ENCODE measurements around the gene SOX4.

SOX4 gene

DNA sequence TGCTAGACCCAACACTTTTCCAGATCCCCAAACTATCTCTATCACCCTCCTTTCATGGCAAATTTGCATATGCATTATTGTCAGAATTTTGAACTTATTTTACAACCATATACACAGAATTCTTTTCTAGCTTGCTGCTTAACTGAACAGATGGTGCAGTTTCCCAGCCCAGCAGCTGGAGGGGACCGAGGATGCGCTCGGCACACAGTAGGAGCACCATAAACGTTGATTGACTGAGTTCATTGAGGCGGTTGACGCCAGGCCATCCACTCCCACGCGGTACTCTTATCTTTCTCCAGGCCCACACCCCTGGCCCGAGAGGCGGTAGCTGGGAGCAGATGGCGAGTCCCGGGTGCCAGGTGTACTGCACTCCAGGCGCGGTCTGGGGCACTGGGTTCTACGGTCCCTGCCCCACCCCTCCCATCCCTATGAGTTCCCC, 6.8 kb upstream of the SOX4 start:
- H3K4me3 ChIP-seq (ENCODE audit: low read depth, low read length): peak overlapping the region; percentile 77
- no peak for DNase-seq
- in situ Hi-C loops (cut with HindIII; ENCODE audit: low pct_ligation_motif_present, low sequenced_read_pairs): no loop called here
- TF ChIP-seq, protein P1, sequence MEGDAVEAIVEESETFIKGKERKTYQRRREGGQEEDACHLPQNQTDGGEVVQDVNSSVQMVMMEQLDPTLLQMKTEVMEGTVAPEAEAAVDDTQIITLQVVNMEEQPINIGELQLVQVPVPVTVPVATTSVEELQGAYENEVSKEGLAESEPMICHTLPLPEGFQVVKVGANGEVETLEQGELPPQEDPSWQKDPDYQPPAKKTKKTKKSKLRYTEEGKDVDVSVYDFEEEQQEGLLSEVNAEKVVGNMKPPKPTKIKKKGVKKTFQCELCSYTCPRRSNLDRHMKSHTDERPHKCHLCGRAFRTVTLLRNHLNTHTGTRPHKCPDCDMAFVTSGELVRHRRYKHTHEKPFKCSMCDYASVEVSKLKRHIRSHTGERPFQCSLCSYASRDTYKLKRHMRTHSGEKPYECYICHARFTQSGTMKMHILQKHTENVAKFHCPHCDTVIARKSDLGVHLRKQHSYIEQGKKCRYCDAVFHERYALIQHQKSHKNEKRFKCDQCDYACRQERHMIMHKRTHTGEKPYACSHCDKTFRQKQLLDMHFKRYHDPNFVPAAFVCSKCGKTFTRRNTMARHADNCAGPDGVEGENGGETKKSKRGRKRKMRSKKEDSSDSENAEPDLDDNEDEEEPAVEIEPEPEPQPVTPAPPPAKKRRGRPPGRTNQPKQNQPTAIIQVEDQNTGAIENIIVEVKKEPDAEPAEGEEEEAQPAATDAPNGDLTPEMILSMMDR (IDR thresholded peaks at IDR 0.05; ENCODE audit: low read depth, low read length, missing control alignments): no peak
- H3K36me3 ChIP-seq (replicated peaks): no peaks in the 10 kb centered on the region
- H3K27ac ChIP-seq: no peak overlapping the region
- no peaks in the 10 kb centered on the region for H3K27me3 ChIP-seq (replicated peaks)

DNA sequence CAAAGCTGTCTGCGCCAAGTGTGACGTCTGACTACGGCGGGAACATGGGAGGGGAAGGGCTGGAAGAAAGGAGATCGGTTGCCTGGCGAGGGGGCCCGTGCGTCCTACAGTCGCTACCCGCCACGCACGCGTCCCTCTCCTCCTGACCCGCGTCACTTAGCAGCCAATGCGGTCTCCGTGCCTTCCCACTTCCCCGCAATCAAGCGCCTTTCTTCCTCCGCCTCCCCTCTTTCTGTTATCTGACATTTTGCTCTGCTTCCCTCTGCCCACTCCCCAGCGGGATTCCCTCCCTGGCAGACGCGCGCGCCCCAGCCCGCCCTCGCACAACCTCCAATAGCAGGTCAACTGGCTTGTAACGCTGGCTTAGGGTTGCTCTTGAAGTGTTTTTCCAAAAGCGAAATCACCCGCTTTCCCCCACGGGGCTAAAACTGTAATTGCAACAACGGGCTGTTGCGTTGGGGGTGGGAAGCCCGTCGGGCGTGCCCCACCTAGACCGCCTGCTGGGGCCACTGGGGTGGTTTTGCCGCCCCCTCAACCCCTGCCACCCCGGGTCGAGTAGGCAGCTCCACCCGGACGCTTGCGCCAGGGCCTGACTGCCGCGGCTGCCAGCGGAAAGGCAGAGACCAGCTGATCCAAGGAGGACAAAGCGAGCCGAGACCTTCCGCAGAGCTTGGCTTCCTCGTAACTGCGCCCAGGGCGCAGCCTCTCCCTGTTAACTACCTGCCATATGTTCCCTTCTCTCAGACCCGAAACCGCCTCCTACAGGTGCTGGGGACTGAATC, 6.2 kb upstream of the SOX4 start:
- Histone ChIP-seq H3K4me3 (ENCODE audit: low read depth, low read length) (peak overlapping the region; percentile 77), H3K27ac (peak overlapping the region; percentile 81), H3K27me3 (replicated peaks) (no peaks in the 10 kb centered on the region), H3K36me3 (replicated peaks) (no peaks in the 10 kb centered on the region)
- TF ChIP-seq, protein P1 (IDR thresholded peaks at IDR 0.05; ENCODE audit: low read depth, low read length, missing control alignments): peak; percentile 47
- peak; percentile 49 for DNase-seq
- in situ Hi-C loops (cut with HindIII; ENCODE audit: low pct_ligation_motif_present, low sequenced_read_pairs): no loop called here

- Histone ChIP-seq H3K4me3 (ENCODE audit: low read depth, low read length) (peak overlapping the region; percentile 77), H3K27me3 (replicated peaks) (no peaks in the 10 kb centered on the region), H3K36me3 (replicated peaks) (no peaks in the 10 kb centered on the region), H3K27ac (peak overlapping the region; percentile 81)
- DNase-seq: no peak
- TF ChIP-seq, protein P1 (IDR thresholded peaks at IDR 0.05; ENCODE audit: low read depth, low read length, missing control alignments): no peak
- in situ Hi-C loops (cut with HindIII; ENCODE audit: low pct_ligation_motif_present, low sequenced_read_pairs): no loop called here
Measured at GRCh38 chr6:21587961-21588480, 5.5 kb upstream of the SOX4 start.

GRCh38 chr6:21588481-21589351, 4.8 kb upstream of the SOX4 start:
- TF ChIP-seq, protein P1 (IDR thresholded peaks at IDR 0.05; ENCODE audit: low read depth, low read length, missing control alignments): no peak
- H3K27ac ChIP-seq: peak overlapping the region; percentile 81
- no peaks in the 10 kb centered on the region for H3K36me3 ChIP-seq (replicated peaks)
- peak; percentile 72 for DNase-seq
- no peaks in the 10 kb centered on the region for H3K27me3 ChIP-seq (replicated peaks)
- peak overlapping the region; percentile 77 for H3K4me3 ChIP-seq (ENCODE audit: low read depth, low read length)
- in situ Hi-C loops (cut with HindIII; ENCODE audit: low pct_ligation_motif_present, low sequenced_read_pairs): no loop called here

DNA sequence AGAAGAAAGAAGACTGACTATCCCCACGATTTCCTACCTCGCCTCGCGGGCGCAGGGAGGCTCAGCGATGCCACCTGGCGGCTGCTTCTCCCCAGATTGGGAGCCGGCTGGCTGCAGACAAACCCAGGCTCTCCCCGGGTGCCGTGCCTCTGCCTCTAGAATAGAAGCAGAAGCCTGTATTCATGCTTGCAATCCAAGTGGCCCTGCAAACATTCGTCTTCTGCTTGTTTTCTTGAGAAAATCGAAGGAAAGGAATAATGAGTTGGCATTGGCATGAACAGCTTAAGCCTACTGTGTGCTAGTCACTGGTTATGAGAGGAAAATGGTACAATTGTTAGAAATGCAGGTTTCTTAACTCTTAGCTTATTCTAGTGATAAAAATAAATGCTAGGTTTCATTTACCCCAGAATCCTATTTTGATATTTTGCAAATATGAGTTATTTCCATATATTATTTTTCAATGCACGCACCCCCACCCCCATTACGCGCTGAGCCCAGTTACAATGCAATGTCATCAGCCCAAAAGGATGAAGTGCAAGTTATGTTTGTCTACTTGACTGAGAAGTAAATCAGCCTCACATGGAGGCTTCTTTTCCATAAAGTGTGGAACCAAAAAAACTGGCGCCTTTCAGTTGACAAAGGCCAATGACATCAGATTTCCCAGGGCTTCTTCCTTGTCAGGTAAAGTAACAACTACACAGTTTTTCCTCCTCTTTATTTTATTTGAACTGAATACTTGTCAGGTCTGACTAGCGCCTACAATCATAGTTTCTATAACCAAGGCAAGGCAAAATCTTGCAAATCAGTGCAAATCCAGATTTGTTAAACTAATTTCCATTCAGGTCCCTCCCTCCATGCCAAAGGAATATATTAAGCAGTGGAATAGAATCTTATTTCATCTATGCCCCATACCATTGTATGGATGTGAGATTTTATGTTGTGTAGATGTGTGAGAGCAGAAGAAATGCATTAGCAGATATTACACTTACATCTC, 3.9 kb upstream of the SOX4 start:
- Histone ChIP-seq H3K36me3 (replicated peaks) (no peaks in the 10 kb centered on the region), H3K4me3 (ENCODE audit: low read depth, low read length) (peak overlapping the region; percentile 77), H3K27me3 (replicated peaks) (no peaks in the 10 kb centered on the region), H3K27ac (peak overlapping the region; percentile 81)
- DNase-seq: peak; percentile 77
- TF ChIP-seq, protein P1 (IDR thresholded peaks at IDR 0.05; ENCODE audit: low read depth, low read length, missing control alignments): peak; percentile 98
- in situ Hi-C loops (cut with HindIII; ENCODE audit: low pct_ligation_motif_present, low sequenced_read_pairs): no loop called here
